Ovary (tissue), 9 donors: Measurements from ENCODE around the gene PCGF5. TPM values are rescaled to one million over a fixed set of nuclear protein-coding genes. Genes with fewer than 3 reads are reported as not detected.

ENCODE experiments used
- DNase-seq, 5 donors: peaks; one replicate each; pipeline ENCODE4 v3.0.0-alpha.2; 2019 to 2020
- H3K27ac ChIP-seq, 2 donors: fragments of 200-600 bp; one replicate each; pipeline versions ENCODE4 v1.5.1 to v1.8.0; 2019 to 2022
- H3K27me3 ChIP-seq: fragments of 200-600 bp; one replicate; pipeline ENCODE4 v1.8.0; 2022
- H3K36me3 ChIP-seq: fragments of 200-600 bp; sonication (generic); one replicate; pipeline ENCODE4 v1.5.1; 2019
- H3K4me1 ChIP-seq: one replicate; pipeline ENCODE4 v1.8.1; 2013; ENCODE audit warnings: mild to moderate bottlenecking, moderate library complexity; ENCODE audit not compliant: insufficient read depth
- H3K4me3 ChIP-seq: fragments of 200-600 bp; sonication (generic); one replicate; pipeline ENCODE4 v1.5.1; 2017
- H3K9me3 ChIP-seq, 2 donors: fragments of 200-600 bp in 1 of 2; sonication (generic) in 1 of 2; one replicate each; pipeline versions ENCODE4 v1.5.1 to v1.8.1; 2013 to 2019; ENCODE audit warnings: mild to moderate bottlenecking in 1 of 2, moderate library complexity in 1 of 2
- CTCF ChIP-seq, 3 donors: fragments of 450-650 bp in 2 of 3; fragments of 200-600 bp in 1 of 3; IDR thresholded peaks; one replicate each; pipeline versions ENCODE4 v1.5.1 to v1.8.0; 2016 to 2022; ENCODE audit warnings: antibody characterized with exemption in 3 of 3, mild to moderate bottlenecking in 1 of 3
- EP300 ChIP-seq: sonication (generic); formaldehyde crosslinking; IDR thresholded peaks from one replicate; pipeline ENCODE4 v1.6.1; 2017; ENCODE audit warnings: antibody characterized with exemption
- POLR2A ChIP-seq: fragments of 450-650 bp; IDR thresholded peaks from one replicate; pipeline ENCODE4 v1.6.1; 2017; ENCODE audit warnings: antibody characterized with exemption, mild to moderate bottlenecking, moderate library complexity
- WGBS, 3 donors: extraction: QIAGEN DNeasy Blood & Tissue Kit in 1 of 3; methylation state at CpG; one replicate each; pipeline versions ENCODE4 v1.1.5 to v1.1.7; 2013 to 2017; 5-methylcytosine and 5-hydroxymethylcytosine counted together
- intact Hi-C, 4 donors: fragments of 100-400 bp; cut with DNase I; formaldehyde crosslinking; loops; one replicate each; pipeline versions ENCODE4 v1.11.0 to v1.15.1; 2022 to 2023
- polyA plus RNA-seq, 2 donors: library from polyadenylated mRNA; stranded (reverse); fragments of 200-250 nt in 1 of 2; fragments of 350-450 nt in 1 of 2; fragmentation: Illumina TruSeq in 1 of 2; extraction: RNeasy Lipid Tissue Mini Kit (QIAGEN cat#74804) in 1 of 2; gene quantifications; one replicate each; pipeline ENCODE4 v1.2.3, GENCODE V29; 2013 to 2014
- total RNA-seq, 7 donors: library from RNA; depleted of rRNA in 2 of 7; stranded (reverse); fragments of >200 nt in 2 of 7; fragmentation: NEBNext Ultra II Directional in 3 of 7; extraction: Animal tissue kit (Norgen Biotek cat#: 25700) in 3 of 7; gene quantifications; one replicate each; pipeline versions ENCODE4 v1.1.0 to v1.2.4, GENCODE V29; 2016 to 2023
- donor health status: DM: no; HTN: no; CAD: no; lungs with moderate emphysema.
- donor health status: DM: no; HTN: no; CAD: no.
- donor health status: Bipolar disorder and iron deficiency.
- donor health status: DM: yes; HTN: yes; CAD: no.
- donor health status: DM: no; HTN: no; CAD: no.
- donor health status: DM: yes; HTN: yes; CAD: no.

Gene PCGF5
- total and polyA plus RNA-seq, 9 donors, result 13.1 to 49.0 (median 36.1) TPM

- intact Hi-C loops, result no loop called here
- Histone ChIP-seq H3K9me3 (no peaks in the 10 kb centered on the region), H3K27me3 (no peaks in the 10 kb centered on the region), H3K36me3 (no peaks in the 10 kb centered on the region), H3K27ac (no peak overlapping the region), H3K4me1 (no peaks in the 10 kb centered on the region), H3K4me3 (no peak overlapping the region)
- DNase-seq, result no peak
- no peak for TF ChIP-seq CTCF (IDR thresholded peaks at IDR 0.05)
- no peak for TF ChIP-seq EP300
- TF ChIP-seq POLR2A, result no peak
- 81 to 91% (median 86%) methylated on average over 2 of the region's 2 CpGs for WGBS, 3 donors
These were observed 66.1 kb downstream of the PCGF5 start for GRCh38 chr10:91286572-91286971.

- Histone ChIP-seq H3K4me1 (no peaks in the 10 kb centered on the region), H3K36me3 (no peaks in the 10 kb centered on the region), H3K27ac (no peak overlapping the region), H3K4me3 (no peak overlapping the region), H3K27me3 (no peaks in the 10 kb centered on the region), H3K9me3 (no peaks in the 10 kb centered on the region)
- WGBS, 3 donors, result 73 to 83% (median 77%) methylated on average over 4 of the region's 4 CpGs
- no peak for TF ChIP-seq CTCF (IDR thresholded peaks at IDR 0.05)
- no peak for DNase-seq
- intact Hi-C loops, result no loop called here
These were observed 66.8 kb downstream of the PCGF5 start for GRCh38 chr10:91287276-91287675.

- Histone ChIP-seq H3K4me1 (no peaks in the 10 kb centered on the region), H3K27ac (no peak overlapping the region), H3K4me3 (no peak overlapping the region), H3K9me3 (no peaks in the 10 kb centered on the region), H3K27me3 (no peaks in the 10 kb centered on the region), H3K36me3 (no peaks in the 10 kb centered on the region)
- WGBS, 3 donors, result 69 to 81% (median 79%) methylated on average over 4 of the region's 4 CpGs
- no peak for DNase-seq
- intact Hi-C loops, result no loop called here
- TF ChIP-seq CTCF (IDR thresholded peaks at IDR 0.05) (no peak), EP300 (no peak), POLR2A (no peak)
These were observed 67.4 kb downstream of the PCGF5 start for GRCh38 chr10:91287912-91288311.

GRCh38 chr10:91289305-91289704 is 68.8 kb downstream of the PCGF5 start:
- no peaks in the 10 kb centered on the region for H3K9me3 ChIP-seq
- H3K4me1 ChIP-seq, result no peaks in the 10 kb centered on the region
- no peak overlapping the region for H3K4me3 ChIP-seq
- H3K36me3 ChIP-seq, result no peaks in the 10 kb centered on the region
- no peak overlapping the region for H3K27ac ChIP-seq
- intact Hi-C loops, result no loop called here
- DNase-seq, result no peak
- TF ChIP-seq POLR2A (no peak), EP300 (no peak), CTCF (IDR thresholded peaks at IDR 0.05) (no peak)
- WGBS, 3 donors, result 84 to 93% (median 89%) methylated on average over 1 of the region's 1 CpG
- no peaks in the 10 kb centered on the region for H3K27me3 ChIP-seq

- 82 to 90% (median 86%) methylated on average over 5 of the region's 5 CpGs for WGBS, 3 donors
- Histone ChIP-seq H3K36me3 (no peaks in the 10 kb centered on the region), H3K4me1 (no peaks in the 10 kb centered on the region), H3K27ac (no peak overlapping the region), H3K4me3 (no peak overlapping the region), H3K27me3 (no peaks in the 10 kb centered on the region), H3K9me3 (no peaks in the 10 kb centered on the region)
- intact Hi-C loops, result no loop called here
- TF ChIP-seq POLR2A (no peak), CTCF (IDR thresholded peaks at IDR 0.05) (no peak), EP300 (no peak)
- no peak for DNase-seq
These were observed 70.1 kb downstream of the PCGF5 start for GRCh38 chr10:91290607-91291006.
